Inferior parietal cortex (tissue), 1 donor: ENCODE data around the gene PPP1R1A.

ENCODE experiments used
- DNase-seq: peaks from one replicate; pipeline ENCODE4 v3.0.0-alpha.2; 2016; ENCODE audit errors: extremely low spot score

The PPP1R1A gene

GRCh38 chr12:54588110-54588889, at the start of gene PPP1R1A:
Gene PPP1R1A (minus strand): TSS chr12:54588659. CDS start chr12:54588488, 171 bp downstream.
- DNase-seq = no peak

DNA sequence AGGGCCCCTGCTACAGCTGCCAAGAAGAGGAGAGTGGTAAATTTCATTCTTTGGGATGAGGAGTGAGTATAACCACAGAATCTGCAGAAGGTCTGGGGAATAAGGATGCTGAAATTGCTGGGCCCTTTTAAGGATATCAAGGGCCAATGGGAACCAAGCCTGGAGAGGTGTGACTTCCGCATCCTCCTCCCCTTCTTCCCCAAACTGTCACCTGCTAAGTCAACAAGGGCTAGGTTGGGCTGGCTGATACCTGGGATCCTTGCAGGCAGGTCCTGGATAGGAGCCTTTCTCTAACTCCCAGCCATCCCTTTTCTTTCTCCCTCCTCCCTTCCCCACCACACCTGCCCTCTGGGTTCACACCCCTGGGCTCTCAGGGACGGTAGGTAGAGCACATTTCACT, 46.3 kb upstream of the PPP1R1A start, which contains the start of gene LACRT:
TSS of gene LACRT (minus strand) at position 101 of the 400 bp plus-strand sequence. CDS start at position 47, 54 bp downstream.
- no peak for DNase-seq

- no peak for DNase-seq
Observed at GRCh38 chr12:54631988-54632728, 43.7 kb upstream of the PPP1R1A start.

- no peak for DNase-seq
Observed at GRCh38 chr12:54631551-54631950, 43.1 kb upstream of the PPP1R1A start.

- DNase-seq = no peak
Observed at GRCh38 chr12:54629925-54630324, 41.5 kb upstream of the PPP1R1A start.

- no peak for DNase-seq
Observed at GRCh38 chr12:54628186-54628846, 39.9 kb upstream of the PPP1R1A start.

GRCh38 chr12:54627304-54627703, 38.8 kb upstream of the PPP1R1A start:
- DNase-seq = no peak

DNA sequence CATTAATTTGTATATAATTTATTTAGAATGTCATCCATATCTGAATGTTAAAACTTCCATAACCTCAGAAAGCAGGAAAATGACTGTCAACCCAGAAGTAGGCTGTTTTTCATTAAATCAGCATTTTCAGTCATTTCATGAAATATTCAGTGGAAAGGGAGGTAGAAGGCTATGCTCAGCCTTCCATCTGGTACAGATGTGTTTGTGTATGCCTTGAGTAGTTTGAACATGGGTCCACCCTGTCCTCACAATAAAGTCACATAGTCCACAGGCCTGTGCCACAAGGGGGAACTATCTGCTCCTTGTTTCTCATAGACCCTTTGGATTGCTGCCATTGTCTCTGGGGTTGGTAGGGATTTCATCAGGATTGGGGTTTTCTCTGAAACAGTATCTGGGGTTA, 37.1 kb upstream of the PPP1R1A start:
- no peak for DNase-seq

DNA sequence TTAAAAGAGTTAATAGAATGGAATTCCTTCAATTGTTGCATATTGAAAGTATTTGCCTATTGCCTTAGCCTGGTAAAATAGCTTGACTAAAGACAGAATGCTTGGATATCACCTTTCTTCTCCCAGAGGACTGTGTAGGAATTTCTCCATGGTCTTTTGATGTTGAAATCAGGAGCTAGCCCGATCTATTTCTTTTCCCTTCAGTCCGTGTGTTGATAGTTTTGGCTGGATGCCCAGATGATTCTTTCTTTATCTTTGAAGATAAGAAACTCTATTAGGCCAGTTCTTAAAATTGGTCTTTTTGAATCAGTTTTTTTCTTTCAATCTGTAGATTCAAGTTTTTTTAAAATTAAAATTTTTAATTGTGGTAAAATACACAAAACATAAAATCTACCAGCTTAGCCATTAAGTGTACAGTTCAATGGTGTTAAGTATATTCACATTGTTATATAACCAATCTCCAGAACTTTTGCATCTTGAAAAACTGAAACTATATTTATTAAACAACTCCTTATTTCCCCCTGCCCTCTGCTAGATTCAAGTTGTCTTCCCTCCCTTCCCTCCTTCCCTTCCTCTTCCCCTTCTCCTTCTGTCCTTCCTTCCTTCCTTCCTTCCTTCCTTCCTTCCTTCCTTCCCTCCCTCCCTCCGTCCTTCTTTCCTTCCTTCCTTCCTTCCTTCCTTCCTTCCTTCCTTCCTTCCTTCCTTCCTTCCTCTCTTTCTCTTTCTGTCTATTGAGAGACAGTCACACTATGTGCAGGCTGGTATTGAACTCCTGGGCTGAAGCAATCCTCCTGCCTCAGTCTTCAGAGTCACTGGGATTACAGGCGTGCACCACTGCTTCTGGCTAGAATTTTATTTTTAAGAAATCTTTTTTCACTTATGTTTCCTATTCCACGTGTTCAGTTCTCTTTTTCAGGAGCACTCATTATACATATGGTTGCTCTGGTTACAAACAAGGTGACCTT, 36.1 kb upstream of the PPP1R1A start:
- DNase-seq = no peak

- DNase-seq = no peak
Observed at GRCh38 chr12:54622463-54623183, 34.2 kb upstream of the PPP1R1A start.

DNA sequence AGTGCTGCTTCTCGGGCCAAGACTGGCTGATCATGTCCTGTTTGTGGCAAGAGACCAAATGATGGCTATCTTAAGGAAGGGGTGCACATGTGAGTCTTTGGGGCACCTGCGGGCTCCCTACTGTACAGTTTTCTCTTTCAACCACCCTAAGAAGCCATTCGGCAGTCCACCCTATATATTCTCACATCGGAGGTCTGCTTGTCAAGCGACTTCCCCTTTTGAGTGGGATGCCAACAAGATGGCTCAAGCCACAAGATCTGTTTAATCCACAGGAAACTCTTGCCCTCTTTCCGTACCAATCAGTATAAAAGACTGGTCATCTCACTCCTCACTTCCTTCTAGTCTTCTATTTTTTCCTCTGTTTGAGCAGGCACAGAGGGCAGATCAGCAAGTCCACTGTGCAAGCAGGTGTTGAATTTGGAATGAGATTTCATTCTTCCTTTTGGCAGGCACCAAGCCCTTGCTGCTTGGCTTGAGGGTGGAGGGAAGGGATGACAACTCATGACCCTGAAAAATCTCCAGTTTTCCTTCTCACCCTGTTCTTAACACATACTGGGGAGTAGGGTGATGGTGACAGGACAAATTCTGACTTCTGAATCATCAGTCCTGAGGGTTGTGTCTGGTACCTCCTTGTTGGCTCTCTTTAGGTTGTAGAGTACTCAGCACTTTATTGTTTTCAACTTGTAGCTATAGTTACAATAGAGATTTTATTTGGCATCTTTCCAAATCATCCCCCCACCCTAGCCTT, 28.6 kb upstream of the PPP1R1A start:
- no peak for DNase-seq

DNA sequence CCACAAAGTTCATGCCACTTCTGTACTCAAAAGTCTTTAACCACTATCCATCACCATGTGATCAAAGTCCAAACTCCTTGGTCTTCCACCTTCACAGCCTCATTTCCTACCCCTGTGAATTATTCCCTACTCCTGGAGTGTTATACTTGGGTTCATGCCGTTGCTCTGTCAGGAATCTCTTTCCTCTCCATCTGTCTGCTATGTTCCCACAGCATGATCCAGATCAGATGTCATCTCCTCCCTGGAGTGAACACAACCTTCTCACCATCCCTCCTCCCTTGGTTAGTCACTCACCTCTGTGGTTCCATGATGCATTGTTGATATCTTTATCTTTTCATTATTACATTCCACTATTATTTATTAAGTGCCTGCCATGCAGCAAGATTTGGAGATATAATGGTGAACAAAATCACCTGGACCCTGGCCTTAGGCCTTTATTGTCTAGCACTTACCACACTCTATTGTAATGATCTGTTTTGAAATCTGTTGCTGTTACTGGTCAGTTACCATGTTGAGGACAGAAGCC, 23.8 kb upstream of the PPP1R1A start:
- DNase-seq = no peak

GRCh38 chr12:54611715-54612149, 23.3 kb upstream of the PPP1R1A start:
- DNase-seq = no peak

- no peak for DNase-seq
Observed at GRCh38 chr12:54608769-54609168, 20.3 kb upstream of the PPP1R1A start.

DNA sequence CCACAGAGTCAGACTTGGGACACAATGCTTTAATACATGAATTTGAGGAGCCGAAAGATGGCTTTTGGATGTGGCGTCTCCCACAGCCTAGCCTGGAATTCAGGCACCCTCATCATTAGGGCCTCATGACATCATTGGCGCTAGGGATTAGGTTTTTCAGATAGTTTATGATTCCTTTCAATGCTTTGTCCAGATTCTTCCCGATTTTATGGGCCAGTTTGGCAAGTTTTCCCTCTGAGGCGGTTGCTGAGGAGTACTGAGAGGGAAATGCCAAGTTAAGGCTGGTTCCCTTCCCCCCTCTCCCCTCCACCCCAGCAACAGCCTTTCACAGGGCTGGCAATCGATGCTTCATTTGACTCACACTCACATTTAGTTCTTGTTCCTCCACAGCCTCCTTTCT, 19.7 kb upstream of the PPP1R1A start:
- no peak for DNase-seq

GRCh38 chr12:54606556-54606955, 18.1 kb upstream of the PPP1R1A start:
- no peak for DNase-seq

DNA sequence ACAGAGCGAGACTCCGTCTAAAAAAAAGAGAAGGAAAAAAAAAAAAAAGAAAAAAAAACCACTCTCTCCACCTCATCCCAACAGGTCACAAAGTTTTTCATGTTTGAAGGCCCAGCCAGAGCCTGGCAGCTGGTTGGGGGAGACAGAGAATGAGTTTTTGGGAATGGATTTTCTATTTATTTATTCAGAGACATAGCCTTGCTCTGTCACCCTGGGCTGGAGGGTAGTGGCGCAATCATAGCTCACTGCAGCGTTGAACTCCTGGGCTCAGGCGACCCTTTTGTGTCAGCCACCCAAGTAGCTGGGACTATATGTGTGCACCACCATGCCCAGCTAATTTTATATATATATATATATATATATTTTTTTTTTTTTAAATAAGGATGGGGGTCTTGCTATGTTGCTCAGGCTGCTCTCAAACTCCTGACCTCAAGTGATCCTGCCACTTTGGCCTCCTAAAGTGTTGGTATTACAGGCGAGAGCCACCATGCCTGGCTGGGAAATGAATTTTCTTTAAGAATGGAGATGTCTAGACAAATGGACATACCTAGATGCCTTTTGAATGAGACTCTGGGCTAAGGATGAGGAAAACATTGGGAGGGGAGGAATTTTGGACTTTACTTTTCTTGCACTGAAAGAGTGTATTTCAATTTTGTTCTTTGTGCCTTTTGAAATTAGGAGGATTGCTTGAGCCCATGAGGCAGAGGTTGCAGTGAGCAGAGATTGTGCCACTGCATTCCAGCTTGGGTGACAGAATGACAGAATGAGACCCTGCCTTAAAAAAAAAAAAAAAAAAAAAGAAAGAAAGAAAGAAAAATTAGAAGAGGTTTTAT, 16.9 kb upstream of the PPP1R1A start:
- DNase-seq = no peak

DNA sequence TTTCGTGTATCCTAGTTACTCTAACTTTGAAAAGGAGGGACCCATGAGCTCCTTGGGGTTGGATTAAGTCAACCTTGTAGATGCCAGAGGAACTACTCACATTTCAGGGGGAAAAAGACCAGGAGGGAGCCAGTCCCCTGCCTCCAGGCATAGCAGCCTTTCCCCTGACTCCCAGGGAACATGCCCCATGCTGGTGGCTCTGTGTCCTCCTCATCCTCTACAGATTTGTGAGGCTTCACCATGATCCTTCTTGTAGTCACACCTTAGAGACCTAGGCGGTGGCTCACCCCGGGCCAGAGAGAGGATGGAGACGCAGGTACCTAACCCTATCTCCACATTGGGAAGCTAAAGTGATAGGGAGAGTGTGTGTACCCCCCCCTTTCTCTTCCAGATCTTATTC, 16.0 kb upstream of the PPP1R1A start:
- no peak for DNase-seq

GRCh38 chr12:54603872-54604271, 15.4 kb upstream of the PPP1R1A start:
- no peak for DNase-seq
